HG03354 (cell line): ENCODE data around the gene KRTAP25-1.

Experiments
- ATAC-seq: cut with Tn5 transposase; IDR thresholded peaks from one replicate; pipeline ENCODE4 v1.9.1; 2021; ENCODE audit warnings: mild to moderate bottlenecking; ENCODE audit not compliant: unreplicated experiment, poor library complexity, severe bottlenecking

KRTAP25-1 gene, protein sequence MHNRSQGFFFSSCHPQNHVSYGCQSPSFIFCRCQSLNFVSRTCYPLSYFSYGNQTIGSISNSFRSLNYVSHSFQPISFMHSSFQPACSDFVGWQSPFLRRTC

GRCh38 chr21:30289215-30289614 is at the start of gene KRTAP25-1:
KRTAP25-1 (minus strand) TSS chr21:30289514; CDS start chr21:30289490, 24 bp downstream.
- ATAC-seq: no peak

DNA sequence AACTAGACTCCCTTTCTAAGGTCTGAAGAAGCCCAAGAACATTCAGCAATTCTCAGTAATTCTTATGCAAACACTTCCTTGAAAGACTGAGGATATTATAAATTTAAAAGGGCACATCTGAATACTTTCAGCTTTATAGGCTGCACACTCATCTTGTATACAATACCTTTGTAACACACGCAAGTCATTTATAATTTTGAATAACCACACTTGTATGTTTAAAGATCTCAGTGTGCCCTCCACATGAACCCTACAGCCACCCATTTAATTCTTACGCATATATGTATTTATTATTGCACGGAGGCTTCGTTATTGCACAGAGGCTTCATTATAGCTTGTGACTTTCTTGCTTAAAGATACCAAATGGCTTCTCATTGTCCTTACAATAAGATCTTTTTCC is 49.4 kb upstream of the KRTAP25-1 start:
- no peak for ATAC-seq

GRCh38 chr21:30337772-30338171 is 48.5 kb upstream of the KRTAP25-1 start:
- no peak for ATAC-seq

DNA sequence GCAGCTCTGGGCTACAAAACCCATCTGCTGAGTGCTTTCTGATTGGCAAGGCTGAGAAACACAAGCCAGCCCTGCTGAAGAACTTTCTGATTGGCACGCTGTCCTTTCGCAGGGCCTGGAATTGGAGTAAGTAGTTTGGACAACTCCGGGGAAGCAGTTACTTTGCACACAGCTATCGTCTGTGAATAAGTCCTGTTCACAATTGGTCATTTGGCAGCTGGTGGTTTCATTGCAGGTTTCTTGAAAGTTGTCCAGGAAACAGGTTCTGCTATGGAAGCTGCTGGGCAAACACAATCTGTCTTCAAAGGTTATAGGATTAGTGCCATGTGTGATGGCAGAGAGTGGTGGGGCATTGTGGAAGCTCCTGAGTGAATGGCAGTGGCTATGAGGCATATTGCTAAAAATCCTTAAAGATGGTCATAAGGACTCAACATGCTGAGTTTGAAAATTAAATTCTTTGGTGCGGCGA is 48.0 kb upstream of the KRTAP25-1 start, which contains the start of gene KRTAP27-1:
TSS of gene KRTAP27-1 (minus strand) at position 419 of the 469 bp plus-strand sequence. CDS start at position 393, 26 bp downstream.
- no peak for ATAC-seq

DNA sequence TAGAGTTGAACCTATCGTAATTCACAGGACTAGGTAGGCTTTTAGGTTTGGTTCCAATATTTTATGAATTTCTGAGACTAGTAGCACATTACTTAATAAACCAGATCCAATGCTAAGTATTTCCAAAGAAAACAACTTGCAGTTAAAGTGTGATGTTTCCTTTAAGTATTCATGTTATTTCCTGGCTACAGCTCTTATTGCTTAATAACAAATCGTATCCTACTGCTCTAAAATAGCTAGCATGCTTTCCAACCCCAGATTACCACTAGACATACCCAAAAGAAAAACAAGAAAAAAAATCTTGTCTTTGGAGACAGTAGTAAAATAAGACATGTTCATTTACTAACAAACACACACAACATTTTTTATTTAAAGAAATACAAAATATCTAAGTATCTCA is 47.3 kb upstream of the KRTAP25-1 start:
- ATAC-seq: no peak

- ATAC-seq: no peak
Observed at GRCh38 chr21:30333736-30334135, 44.4 kb upstream of the KRTAP25-1 start.

DNA sequence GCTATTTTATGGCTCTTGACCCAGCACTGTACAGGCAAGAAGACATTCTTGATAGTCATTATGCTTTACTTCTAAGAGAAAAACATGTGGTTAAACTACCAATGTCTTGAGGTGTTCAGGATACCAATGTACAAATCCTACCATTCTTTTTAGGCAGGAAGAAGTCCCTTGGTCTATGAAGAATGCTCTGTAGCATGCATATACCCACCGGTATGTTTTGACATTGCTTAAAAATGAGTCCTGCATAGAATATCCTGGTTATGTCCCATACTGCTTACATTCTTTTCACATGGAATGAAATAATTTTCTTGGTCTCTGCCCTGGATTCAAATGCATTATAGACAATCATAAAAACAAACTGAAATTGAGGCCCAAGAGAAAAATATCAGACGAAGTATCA is 43.4 kb upstream of the KRTAP25-1 start:
- no peak for ATAC-seq

DNA sequence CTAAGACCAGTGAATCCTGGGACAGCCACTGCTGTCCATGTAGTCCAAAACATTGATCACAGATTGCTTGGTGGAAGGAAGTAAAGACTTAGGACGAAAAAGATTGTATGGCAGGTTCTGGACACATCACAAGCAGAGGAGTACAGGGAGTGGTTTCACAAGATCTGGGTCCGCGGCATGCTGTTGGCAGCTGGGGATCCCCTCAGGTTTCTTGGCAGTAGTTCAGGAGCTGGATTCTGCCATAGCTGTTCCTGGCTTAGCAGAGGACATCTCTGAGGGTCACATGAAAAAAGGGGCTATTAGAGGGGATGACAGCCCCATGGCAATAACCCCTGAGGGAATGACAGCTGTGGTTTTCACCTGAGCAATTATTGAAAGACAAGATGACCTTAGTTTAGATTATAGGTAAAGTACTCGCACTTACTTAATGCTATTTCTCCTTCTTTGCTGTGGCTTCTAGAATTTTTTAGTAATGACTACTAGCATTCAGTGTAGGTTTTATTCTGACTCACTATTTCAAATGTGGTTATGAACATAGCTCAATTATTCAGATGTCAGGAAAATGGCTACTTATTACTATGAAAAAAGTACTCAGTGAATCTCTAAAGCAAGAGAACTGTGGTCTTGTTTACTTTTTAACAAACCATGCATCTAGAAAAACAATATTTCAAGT is 40.0 kb upstream of the KRTAP25-1 start:
- no peak for ATAC-seq

GRCh38 chr21:30326390-30326789 is 37.1 kb upstream of the KRTAP25-1 start:
- no peak for ATAC-seq

DNA sequence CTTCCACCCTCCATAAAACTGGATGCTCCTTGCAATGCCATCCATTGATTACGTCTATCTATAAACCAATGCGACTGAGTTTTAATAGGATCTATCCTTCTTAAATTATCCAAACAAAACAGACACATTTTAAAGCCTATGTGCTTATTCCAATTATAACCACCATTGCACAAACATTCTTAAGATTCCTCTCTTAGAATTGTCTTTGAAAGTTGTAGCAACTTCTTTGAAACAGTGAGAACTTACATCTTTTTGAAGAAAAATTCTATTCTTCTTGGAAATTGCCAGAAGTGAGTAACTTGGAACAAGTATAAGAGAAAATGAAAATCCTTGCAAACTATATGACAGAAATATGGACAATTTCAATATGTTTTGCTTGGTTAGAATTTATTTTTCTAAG is 30.9 kb upstream of the KRTAP25-1 start, which contains the start of gene KRTAP26-1:
TSS of gene KRTAP26-1 (minus strand) at position 101 of the 400 bp plus-strand sequence. CDS start 280 bp downstream, outside the sequence.
- ATAC-seq: no peak

DNA sequence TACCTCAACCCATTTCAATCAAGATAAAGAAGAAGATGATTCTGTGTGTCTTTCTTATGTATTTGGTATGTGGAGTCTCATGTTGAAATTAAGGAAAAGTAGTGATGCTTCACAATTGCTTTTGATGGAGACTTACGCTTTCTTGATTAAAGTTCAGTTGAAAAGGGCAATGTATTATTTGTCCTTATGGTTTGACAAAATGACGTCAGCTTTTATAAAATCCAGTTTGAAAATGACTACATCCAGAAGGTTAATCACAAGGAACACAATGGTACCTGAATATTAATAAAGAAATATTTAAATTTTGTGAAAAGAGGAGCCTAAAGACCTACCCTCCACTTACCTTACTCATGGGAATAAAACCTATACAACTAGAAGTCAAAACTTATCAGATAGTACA is 26.4 kb upstream of the KRTAP25-1 start:
- no peak for ATAC-seq

DNA sequence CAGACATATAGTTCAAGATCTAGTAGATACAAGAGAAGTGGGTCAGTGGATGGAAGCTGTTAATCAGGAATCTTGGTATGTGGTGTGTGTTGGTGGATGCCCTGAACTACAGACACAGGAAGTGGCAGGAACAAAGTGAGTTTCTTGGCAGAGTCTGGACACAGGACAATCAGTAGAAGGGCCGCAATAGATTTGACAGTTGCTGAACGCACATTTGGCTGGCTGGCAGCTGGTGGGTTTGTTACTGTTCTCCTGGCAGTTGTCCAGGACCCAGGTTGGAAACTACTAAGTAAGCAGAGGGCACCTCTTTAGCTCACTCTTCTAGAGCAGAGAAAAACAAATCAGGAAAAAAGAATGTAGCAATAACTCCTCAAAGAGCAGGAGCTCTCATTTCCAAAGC is 17.6 kb upstream of the KRTAP25-1 start:
- ATAC-seq: no peak

- ATAC-seq: no peak
Observed at GRCh38 chr21:30305136-30305535, 15.8 kb upstream of the KRTAP25-1 start.

DNA sequence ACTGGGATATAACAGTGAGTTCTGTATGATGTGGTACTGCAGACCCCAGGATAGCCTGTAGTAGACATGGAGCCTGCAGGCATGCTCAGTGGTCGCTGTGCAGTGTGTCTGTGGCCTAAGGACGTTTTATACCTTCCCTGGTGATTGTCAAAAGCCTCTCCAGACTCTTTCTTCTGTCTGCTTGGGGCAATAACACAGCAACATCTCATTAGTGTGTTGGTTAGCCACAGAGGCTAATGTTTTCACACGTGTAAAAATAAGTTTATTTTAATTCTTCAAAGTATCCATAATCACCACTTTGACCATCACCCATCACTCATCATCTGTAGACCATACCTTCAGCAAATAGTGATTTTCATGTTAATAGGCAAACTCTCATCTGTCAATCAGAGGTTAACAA is 6.5 kb downstream of the KRTAP25-1 start, which contains the start of gene KRTAP24-1:
TSS of gene KRTAP24-1 (minus strand) at position 101 of the 400 bp plus-strand sequence. CDS start at position 83, 18 bp downstream.
- ATAC-seq: no peak

GRCh38 chr21:30271611-30272010 is 17.7 kb downstream of the KRTAP25-1 start:
- ATAC-seq: no peak

DNA sequence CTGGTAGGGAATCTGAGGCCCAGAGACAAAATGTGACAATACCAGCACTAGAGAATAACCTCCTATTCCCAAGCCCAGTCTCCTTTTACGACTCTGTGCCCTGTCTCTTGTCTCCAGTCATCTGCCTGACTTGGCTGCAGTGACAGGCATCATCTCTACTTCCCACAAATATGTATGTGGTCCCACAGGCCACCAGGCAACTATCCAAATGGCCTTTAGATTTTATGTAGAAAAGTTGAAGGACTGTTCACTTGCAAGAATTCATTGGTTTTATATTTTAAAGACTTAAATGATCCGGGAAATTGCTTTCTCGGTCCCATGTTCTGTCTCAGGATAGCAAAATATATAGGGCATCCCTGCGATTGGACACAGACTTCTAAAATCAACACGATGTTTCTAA is 18.2 kb downstream of the KRTAP25-1 start:
- ATAC-seq: no peak

DNA sequence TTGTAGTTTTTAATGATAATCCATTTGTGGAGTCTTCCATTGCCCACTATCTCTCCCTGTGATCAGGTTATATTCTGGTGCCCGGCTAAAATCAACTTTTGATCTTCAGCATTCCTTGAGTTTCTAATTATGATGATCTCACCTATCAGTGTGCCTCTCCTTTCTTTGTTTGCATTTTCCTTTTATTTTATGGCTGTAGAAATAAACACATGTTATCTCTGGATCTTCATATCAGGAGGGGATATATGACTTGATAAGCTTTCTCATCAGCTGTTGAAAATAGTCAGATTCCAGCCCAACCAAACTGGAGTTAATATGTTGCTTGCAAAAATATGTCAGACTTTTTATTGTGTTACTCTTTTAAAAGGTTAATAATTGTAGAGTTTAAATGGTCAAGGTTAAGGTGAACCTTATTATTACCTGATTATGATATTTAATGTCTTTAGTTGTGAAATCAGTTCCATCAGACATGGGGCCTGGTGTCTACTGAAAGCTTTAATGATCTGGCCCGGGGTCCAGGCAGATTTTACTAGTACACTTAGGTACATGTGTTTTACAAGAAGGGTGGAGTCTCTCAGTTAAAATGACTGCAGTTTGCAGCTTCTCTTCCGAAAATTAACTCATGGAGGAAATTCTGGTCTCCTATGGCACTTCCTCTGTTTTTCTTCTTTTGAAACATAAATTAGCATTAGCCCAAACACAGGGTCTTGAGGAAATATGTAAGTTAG is 19.3 kb downstream of the KRTAP25-1 start:
- ATAC-seq: no peak

- no peak for ATAC-seq
Observed at GRCh38 chr21:30268608-30269197, 20.6 kb downstream of the KRTAP25-1 start.

- no peak for ATAC-seq
Observed at GRCh38 chr21:30257773-30258172, 31.5 kb downstream of the KRTAP25-1 start.

DNA sequence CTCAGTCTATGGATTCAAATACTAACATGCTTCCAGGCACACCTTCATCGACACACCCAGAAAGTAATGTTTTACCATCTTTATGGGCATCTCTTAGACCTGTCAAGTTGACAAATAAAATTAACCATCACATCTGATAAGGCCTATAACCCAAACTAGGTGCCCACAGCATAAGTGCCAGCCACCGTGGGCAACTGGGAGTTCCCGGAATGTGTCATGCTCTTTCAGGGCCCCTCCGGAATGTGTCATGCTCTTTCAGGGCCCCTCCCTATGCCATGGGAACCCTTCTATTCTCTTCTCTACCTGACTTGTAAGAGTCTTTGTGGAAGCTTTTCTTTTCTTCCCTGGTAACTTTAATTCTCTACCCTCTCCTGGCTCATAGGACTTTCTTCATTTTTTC is 33.2 kb downstream of the KRTAP25-1 start:
- ATAC-seq: no peak
